CD14-positive monocyte (primary cell): ENCODE results near the gene FGFR3. TPM values are rescaled to one million over a fixed set of nuclear protein-coding genes. Genes with fewer than 3 reads are reported as not detected.

ENCODE experiments used
- DNase-seq, 3 donors: peaks; one replicate each; pipeline ENCODE4 v3.0.0-alpha.2; 2011 to 2022
- H2AFZ ChIP-seq: 2 replicates; pipeline ENCODE4 v1.6.0; 2012; ENCODE audit warnings: mild to moderate bottlenecking, low read depth, low read length, inconsistent platforms; ENCODE audit not compliant: insufficient read depth, poor library complexity, severe bottlenecking
- H3K27ac ChIP-seq, 2 donors: 1 replicate in 1 of 2; 2 replicates in 1 of 2; pipeline ENCODE4 v1.5.1; 2012 to 2013; ENCODE audit warnings: low read length in 2 of 2, control low read depth in 1 of 2, inconsistent platforms in 1 of 2, low read depth in 1 of 2, mild to moderate bottlenecking in 1 of 2
- H3K27me3 ChIP-seq, 2 donors: one replicate each; pipeline versions ENCODE4 v1.6.0 to v1.6.1; 2011 to 2013; ENCODE audit warnings: low read length in 2 of 2; ENCODE audit not compliant: control insufficient read depth in 2 of 2, insufficient read depth in 2 of 2
- H3K36me3 ChIP-seq, 2 donors: replicated peaks in 1 of 2; 1 replicate in 1 of 2; 2 replicates in 1 of 2; pipeline versions ENCODE4 v1.5.1 to v1.6.1; 2012 to 2013; ENCODE audit warnings: low read length in 2 of 2, control low read depth in 1 of 2, inconsistent platforms in 1 of 2, mild to moderate bottlenecking in 1 of 2; ENCODE audit not compliant: insufficient read depth in 2 of 2, control insufficient read depth in 1 of 2
- H3K4me1 ChIP-seq, 2 donors: 1 replicate in 1 of 2; 2 replicates in 1 of 2; pipeline versions ENCODE4 v1.5.1 to v1.6.1; 2012 to 2013; ENCODE audit warnings: low read length in 2 of 2, control low read depth in 1 of 2, inconsistent platforms in 1 of 2, mild to moderate bottlenecking in 1 of 2, moderate library complexity in 1 of 2; ENCODE audit not compliant: insufficient read depth in 2 of 2, control insufficient read depth in 1 of 2
- H3K4me2 ChIP-seq: replicated peaks from 2 replicates; pipeline ENCODE3; 2012; ENCODE audit warnings: low read length, moderate library complexity, mild to moderate bottlenecking; ENCODE audit not compliant: poor library complexity, severe bottlenecking; ENCODE audit errors: extremely low read depth
- H3K4me3 ChIP-seq, 3 experiments: fragments of 200-600 bp in 1 of 3; sonication (generic) in 1 of 3; replicated peaks in 1 of 3; 1 replicate in 2 of 3; 2 replicates in 1 of 3; pipeline ENCODE4 v1.5.1; 2011 to 2013; ENCODE audit warnings: low read length in 3 of 3, mild to moderate bottlenecking in 3 of 3, control low read depth in 2 of 3, low read depth in 2 of 3, inconsistent platforms in 1 of 3, moderate library complexity in 1 of 3
- H3K79me2 ChIP-seq: 2 replicates; pipeline ENCODE4 v1.6.0; 2012; ENCODE audit warnings: mild to moderate bottlenecking, control low read depth, inconsistent platforms, low read length, moderate library complexity; ENCODE audit not compliant: insufficient read depth
- H3K9ac ChIP-seq: 2 replicates; pipeline ENCODE4 v1.6.0; 2017; ENCODE audit warnings: low read length, mild to moderate bottlenecking; ENCODE audit not compliant: insufficient read depth, poor library complexity, severe bottlenecking
- H3K9me3 ChIP-seq, 2 donors: replicated peaks in 1 of 2; 1 replicate in 1 of 2; 2 replicates in 1 of 2; pipeline versions ENCODE4 v1.5.1 to v1.6.1; 2012 to 2013; ENCODE audit warnings: low read length in 2 of 2, control low read depth in 1 of 2; ENCODE audit not compliant: control insufficient read depth in 1 of 2, insufficient read depth in 1 of 2
- H4K20me1 ChIP-seq: 2 replicates; pipeline ENCODE4 v1.6.0; 2012; ENCODE audit warnings: mild to moderate bottlenecking, low read length, control low read depth, moderate library complexity; ENCODE audit not compliant: insufficient read depth
- H3K27ac Mint-ChIP-seq, 7 donors: one replicate each; pipeline ENCODE4 v1.8.0; 2020; ENCODE audit warnings: mild to moderate bottlenecking in 7 of 7, mixed read lengths in 7 of 7, moderate library complexity in 6 of 7, inconsistent platforms in 2 of 7
- H3K27me3 Mint-ChIP-seq, 3 donors: one replicate each; pipeline ENCODE4 v1.8.0; 2021 to 2022; ENCODE audit warnings: low read depth in 3 of 3, mild to moderate bottlenecking in 3 of 3, mixed read lengths in 3 of 3, moderate library complexity in 3 of 3, inconsistent platforms in 1 of 3
- H3K36me3 Mint-ChIP-seq, 2 donors: one replicate each; pipeline ENCODE4 v1.8.0; 2020; ENCODE audit warnings: mixed read lengths in 2 of 2, inconsistent platforms in 1 of 2, mild to moderate bottlenecking in 1 of 2
- H3K4me1 Mint-ChIP-seq: one replicate; pipeline ENCODE4 v1.8.0; 2020; ENCODE audit warnings: mild to moderate bottlenecking, mixed read lengths
- H3K4me3 Mint-ChIP-seq, 2 donors: one replicate each; pipeline ENCODE4 v1.8.0; 2020; ENCODE audit warnings: mild to moderate bottlenecking in 2 of 2, mixed read lengths in 2 of 2, moderate library complexity in 1 of 2
- H3K9me3 Mint-ChIP-seq, 7 donors: one replicate each; pipeline ENCODE4 v1.8.0; 2020 to 2022; ENCODE audit warnings: mixed read lengths in 7 of 7, mild to moderate bottlenecking in 6 of 7, moderate library complexity in 6 of 7, inconsistent platforms in 2 of 7
- CTCF ChIP-seq: fragments of 200-600 bp; IDR thresholded peaks from one replicate; pipeline ENCODE4 v1.8.0; 2022; ENCODE audit warnings: antibody characterized with exemption, mild to moderate bottlenecking
- WGBS: methylation state at CpG from one replicate; pipeline ENCODE4 v1.1.5; 2013; ENCODE audit warnings: missing lambda C conversion rate; ENCODE audit not compliant: insufficient coverage; 5-methylcytosine and 5-hydroxymethylcytosine counted together
- intact Hi-C, 2 donors: fragments of 100-400 bp; cut with micrococcal nuclease; formaldehyde crosslinking; loops; one replicate each; pipeline versions ENCODE4 v1.15.0 to v1.15.1; 2023
- polyA plus RNA-seq, 3 donors: library from polyadenylated mRNA; depleted of rRNA in 1 of 3; unstranded in 2 of 3; stranded (reverse) in 1 of 3; fragments of 300-500 nt in 2 of 3; fragments of >200 nt in 1 of 3; fragmentation: Illumina TruSeq in 2 of 3; gene quantifications; 1 replicate in 2 of 3; 2 replicates in 1 of 3; pipeline ENCODE4 v1.2.3, GENCODE V29; 2012 to 2021

The FGFR3 gene
- polyA plus RNA-seq, 3 donors, result 0.07 TPM; not detected in 2

GRCh38 chr4:1801286-1801958, 8.3 kb downstream of the FGFR3 start:
- H3K9ac ChIP-seq, result no peak overlapping the region
- intact Hi-C loops, result no loop called here
- peaks cover 2% of the 10 kb centered on the region for H3K4me1 Mint-ChIP-seq
- no peak overlapping the region for H3K4me2 ChIP-seq
- H3K9me3 ChIP-seq, result no peaks in the 10 kb centered on the region
- H3K4me3 Mint-ChIP-seq, result no peak overlapping the region
- H2AFZ ChIP-seq, result no peak overlapping the region
- no peaks in the 10 kb centered on the region for H3K36me3 Mint-ChIP-seq
- 96% methylated on average over 41 of the region's 56 CpGs for WGBS
- H3K4me1 ChIP-seq, result no peaks in the 10 kb centered on the region
- DNase-seq, result no peak
- H4K20me1 ChIP-seq, result no peaks in the 10 kb centered on the region
- H3K9me3 Mint-ChIP-seq, result peaks cover 0 to 6% (median 0%) of the 10 kb centered on the region in 7 donors
- H3K27me3 ChIP-seq, result peaks cover 0 to 12% of the 10 kb centered on the region in 2 donors
- H3K27me3 Mint-ChIP-seq, result peaks cover 7 to 21% (median 20%) of the 10 kb centered on the region in 3 donors
- no peak overlapping the region for H3K27ac ChIP-seq
- H3K36me3 ChIP-seq, result no peaks in the 10 kb centered on the region
- H3K79me2 ChIP-seq, result no peaks in the 10 kb centered on the region
- H3K4me3 ChIP-seq, result no peak overlapping the region
- no peak for TF ChIP-seq CTCF
- H3K27ac Mint-ChIP-seq, result no peak overlapping the region

GRCh38 chr4:1802151-1802715, 9.1 kb downstream of the FGFR3 start:
- H3K27me3 Mint-ChIP-seq, result peaks cover 1 to 13% (median 13%) of the 10 kb centered on the region in 3 donors
- peaks cover 2% of the 10 kb centered on the region for H3K4me1 Mint-ChIP-seq
- Histone ChIP-seq H3K79me2 (no peaks in the 10 kb centered on the region), H3K27ac (no peak overlapping the region), H3K27me3 (peaks cover 0 to 4% of the 10 kb centered on the region in 2 donors), H2AFZ (no peak overlapping the region), H4K20me1 (no peaks in the 10 kb centered on the region), H3K9ac (no peak overlapping the region), H3K4me1 (no peaks in the 10 kb centered on the region), H3K4me3 (no peak overlapping the region), H3K9me3 (no peaks in the 10 kb centered on the region), H3K4me2 (no peak overlapping the region), H3K36me3 (no peaks in the 10 kb centered on the region)
- intact Hi-C loops, result no loop called here
- DNase-seq, result no peak
- H3K4me3 Mint-ChIP-seq, result no peak overlapping the region
- peak overlapping the region in 1 of 7 donors; percentile 36 for H3K27ac Mint-ChIP-seq
- WGBS, result 58% methylated on average over 20 of the region's 22 CpGs
- peaks cover 0 to 6% (median 0%) of the 10 kb centered on the region in 7 donors for H3K9me3 Mint-ChIP-seq
- no peaks in the 10 kb centered on the region for H3K36me3 Mint-ChIP-seq
- no peak for TF ChIP-seq CTCF
